ENCODE results near the gene CIB1. TPM values are rescaled to one million over a fixed set of nuclear protein-coding genes. Genes with fewer than 3 reads are reported as not detected.

CIB1 gene
- total and polyA plus RNA-seq, 10 of the 15 experiments (the other 5 are each of a cell fraction or from before 2014, with no cell fraction given) = 10.8 to 155 (median 81.9) TPM

DNA sequence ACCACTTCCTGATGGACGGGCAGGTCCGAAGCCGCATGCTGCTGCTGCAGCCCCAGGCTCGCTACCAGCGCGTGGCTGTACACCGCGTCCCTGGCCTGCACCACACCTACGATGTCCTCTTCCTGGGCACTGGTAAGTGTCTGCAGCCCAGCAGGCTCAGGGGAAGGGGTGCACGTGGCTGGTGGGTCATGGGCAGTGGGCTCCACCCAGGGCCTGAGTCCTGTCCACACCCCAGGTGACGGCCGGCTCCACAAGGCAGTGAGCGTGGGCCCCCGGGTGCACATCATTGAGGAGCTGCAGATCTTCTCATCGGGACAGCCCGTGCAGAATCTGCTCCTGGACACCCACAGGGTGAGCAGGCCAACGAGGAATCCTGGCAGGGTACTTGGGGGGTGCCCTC lies 8.7 kb downstream of the CIB1 start:
- ChIA-PET RAD21 (ENCODE audit: unreplicated experiment) (no interaction called here), SMC1A (ENCODE audit: uncharacterized antibody, unreplicated experiment) (no interaction called here), POLR2A (no interaction called here), CTCF (interaction anchor here (0.9 to 1.0 kb wide), 2 partner anchors 62 to 63 kb away, joined by 3 to 7 read pairs; no protein-coding TSS in a partner anchor)
- H3K27me3 ChIP-seq (replicated peaks in 1 of 2; ENCODE audit: control insufficient read depth in 2 of 2, insufficient read depth in 2 of 2, low read length in 1 of 2) = no peaks in the 10 kb centered on the region
- no peaks in the 10 kb centered on the region for H3K9me3 ChIP-seq (replicated peaks; ENCODE audit: control insufficient read depth, insufficient read depth, low read length)
- intact Hi-C loops (cut with micrococcal nuclease; ENCODE audit: unreplicated experiment) = no loop called here
- H3K9ac ChIP-seq (ENCODE audit: control insufficient read depth, insufficient read depth, low read length) = no peak overlapping the region
- H3K4me1 ChIP-seq (ENCODE audit: control insufficient read depth, insufficient read depth, low read length) = 0 out of 2 replicates have a peak, but pooled peaks cover under 1% of the 10 kb centered on the region
- no peak for FAIRE-seq
- H3K36me3 ChIP-seq (ENCODE audit: control insufficient read depth in 2 of 2, insufficient read depth in 2 of 2, low read length in 1 of 2) = peaks cover 17 to 22% of the 10 kb centered on the region in 2 experiments; a peak in 3 of 4 replicates
- in situ Hi-C loops (cut with MboI) = no loop called here
- no peak overlapping the region for H2AFZ ChIP-seq (ENCODE audit: control insufficient read depth, low read depth, low read length)
- no peak for ATAC-seq
- no peak overlapping the region for H3K4me2 ChIP-seq (ENCODE audit: control insufficient read depth, insufficient read depth)
- no peaks in the 10 kb centered on the region for H4K20me1 ChIP-seq (ENCODE audit: control insufficient read depth, insufficient read depth)
- H3K4me3 ChIP-seq = no peak overlapping the region
- no peak overlapping the region for H3K27ac ChIP-seq (ENCODE audit: control insufficient read depth, insufficient read depth)
- no peaks in the 10 kb centered on the region for H3K79me2 ChIP-seq (ENCODE audit: control insufficient read depth, insufficient read depth, low read length)
- 93% methylated on average over 17 of the region's 17 CpGs for WGBS (ENCODE audit: insufficient coverage, insufficient replicate concordance, low lambda C conversion rate, missing lambda C conversion rate)
- DNase-seq (ENCODE audit: low read depth, low spot score) = no peak
- no TSS peak for BruUV-seq (replicated peaks)
- TF ChIP-seq SMARCA5 (IDR thresholded peaks at IDR 0.05) (no peak), ZSCAN29 (IDR thresholded peaks at IDR 0.05) (no peak), TCF3 (IDR thresholded peaks at IDR 0.05; ENCODE audit: borderline replicate concordance, insufficient read depth, low read depth, low read length) (no peak), NFIC (IDR thresholded peaks at IDR 0.05; ENCODE audit: low read depth, low read length) (no peak), NFYA (IDR thresholded peaks at IDR 0.05; ENCODE audit: borderline replicate concordance, low read depth, low read length) (no peak), ASH2L (IDR thresholded peaks at IDR 0.05; ENCODE audit: borderline replicate concordance, low read depth) (no peak), BCL11A (IDR thresholded peaks at IDR 0.05; ENCODE audit: low read depth, low read length) (no peak), CHD2 (IDR thresholded peaks at IDR 0.05; ENCODE audit: borderline replicate concordance, low read depth, low read length) (no peak), SPI1 (IDR thresholded peaks at IDR 0.05; ENCODE audit: borderline replicate concordance, insufficient read depth, low read depth, low read length) (no peak), NFYB (IDR thresholded peaks at IDR 0.05; ENCODE audit: insufficient read depth, low read depth, low read length) (no peak), SREBF1 (IDR thresholded peaks at IDR 0.05; ENCODE audit: low read length) (no peak)
- TF ChIP-seq, protein P1, sequence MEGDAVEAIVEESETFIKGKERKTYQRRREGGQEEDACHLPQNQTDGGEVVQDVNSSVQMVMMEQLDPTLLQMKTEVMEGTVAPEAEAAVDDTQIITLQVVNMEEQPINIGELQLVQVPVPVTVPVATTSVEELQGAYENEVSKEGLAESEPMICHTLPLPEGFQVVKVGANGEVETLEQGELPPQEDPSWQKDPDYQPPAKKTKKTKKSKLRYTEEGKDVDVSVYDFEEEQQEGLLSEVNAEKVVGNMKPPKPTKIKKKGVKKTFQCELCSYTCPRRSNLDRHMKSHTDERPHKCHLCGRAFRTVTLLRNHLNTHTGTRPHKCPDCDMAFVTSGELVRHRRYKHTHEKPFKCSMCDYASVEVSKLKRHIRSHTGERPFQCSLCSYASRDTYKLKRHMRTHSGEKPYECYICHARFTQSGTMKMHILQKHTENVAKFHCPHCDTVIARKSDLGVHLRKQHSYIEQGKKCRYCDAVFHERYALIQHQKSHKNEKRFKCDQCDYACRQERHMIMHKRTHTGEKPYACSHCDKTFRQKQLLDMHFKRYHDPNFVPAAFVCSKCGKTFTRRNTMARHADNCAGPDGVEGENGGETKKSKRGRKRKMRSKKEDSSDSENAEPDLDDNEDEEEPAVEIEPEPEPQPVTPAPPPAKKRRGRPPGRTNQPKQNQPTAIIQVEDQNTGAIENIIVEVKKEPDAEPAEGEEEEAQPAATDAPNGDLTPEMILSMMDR (IDR thresholded peaks at IDR 0.05 in 2 of 3, conservative IDR thresholded peaks at IDR 0.05 in 1 of 3; ENCODE audit: control insufficient read depth in 2 of 3, extremely low read depth in 1 of 3, insufficient read depth in 1 of 3, low read depth in 3 of 3, low read length in 3 of 3) = no peak
- TF ChIP-seq, protein P2, sequence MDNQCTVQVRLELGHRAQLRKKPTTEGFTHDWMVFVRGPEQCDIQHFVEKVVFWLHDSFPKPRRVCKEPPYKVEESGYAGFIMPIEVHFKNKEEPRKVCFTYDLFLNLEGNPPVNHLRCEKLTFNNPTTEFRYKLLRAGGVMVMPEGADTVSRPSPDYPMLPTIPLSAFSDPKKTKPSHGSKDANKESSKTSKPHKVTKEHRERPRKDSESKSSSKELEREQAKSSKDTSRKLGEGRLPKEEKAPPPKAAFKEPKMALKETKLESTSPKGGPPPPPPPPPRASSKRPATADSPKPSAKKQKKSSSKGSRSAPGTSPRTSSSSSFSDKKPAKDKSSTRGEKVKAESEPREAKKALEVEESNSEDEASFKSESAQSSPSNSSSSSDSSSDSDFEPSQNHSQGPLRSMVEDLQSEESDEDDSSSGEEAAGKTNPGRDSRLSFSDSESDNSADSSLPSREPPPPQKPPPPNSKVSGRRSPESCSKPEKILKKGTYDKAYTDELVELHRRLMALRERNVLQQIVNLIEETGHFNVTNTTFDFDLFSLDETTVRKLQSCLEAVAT (IDR thresholded peaks at IDR 0.05) = no peak
- TF ChIP-seq, protein P3, sequence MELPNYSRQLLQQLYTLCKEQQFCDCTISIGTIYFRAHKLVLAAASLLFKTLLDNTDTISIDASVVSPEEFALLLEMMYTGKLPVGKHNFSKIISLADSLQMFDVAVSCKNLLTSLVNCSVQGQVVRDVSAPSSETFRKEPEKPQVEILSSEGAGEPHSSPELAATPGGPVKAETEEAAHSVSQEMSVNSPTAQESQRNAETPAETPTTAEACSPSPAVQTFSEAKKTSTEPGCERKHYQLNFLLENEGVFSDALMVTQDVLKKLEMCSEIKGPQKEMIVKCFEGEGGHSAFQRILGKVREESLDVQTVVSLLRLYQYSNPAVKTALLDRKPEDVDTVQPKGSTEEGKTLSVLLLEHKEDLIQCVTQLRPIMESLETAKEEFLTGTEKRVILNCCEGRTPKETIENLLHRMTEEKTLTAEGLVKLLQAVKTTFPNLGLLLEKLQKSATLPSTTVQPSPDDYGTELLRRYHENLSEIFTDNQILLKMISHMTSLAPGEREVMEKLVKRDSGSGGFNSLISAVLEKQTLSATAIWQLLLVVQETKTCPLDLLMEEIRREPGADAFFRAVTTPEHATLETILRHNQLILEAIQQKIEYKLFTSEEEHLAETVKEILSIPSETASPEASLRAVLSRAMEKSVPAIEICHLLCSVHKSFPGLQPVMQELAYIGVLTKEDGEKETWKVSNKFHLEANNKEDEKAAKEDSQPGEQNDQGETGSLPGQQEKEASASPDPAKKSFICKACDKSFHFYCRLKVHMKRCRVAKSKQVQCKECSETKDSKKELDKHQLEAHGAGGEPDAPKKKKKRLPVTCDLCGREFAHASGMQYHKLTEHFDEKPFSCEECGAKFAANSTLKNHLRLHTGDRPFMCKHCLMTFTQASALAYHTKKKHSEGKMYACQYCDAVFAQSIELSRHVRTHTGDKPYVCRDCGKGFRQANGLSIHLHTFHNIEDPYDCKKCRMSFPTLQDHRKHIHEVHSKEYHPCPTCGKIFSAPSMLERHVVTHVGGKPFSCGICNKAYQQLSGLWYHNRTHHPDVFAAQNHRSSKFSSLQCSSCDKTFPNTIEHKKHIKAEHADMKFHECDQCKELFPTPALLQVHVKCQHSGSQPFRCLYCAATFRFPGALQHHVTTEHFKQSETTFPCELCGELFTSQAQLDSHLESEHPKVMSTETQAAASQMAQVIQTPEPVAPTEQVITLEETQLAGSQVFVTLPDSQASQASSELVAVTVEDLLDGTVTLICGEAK (IDR thresholded peaks at IDR 0.05; ENCODE audit: borderline replicate concordance) = no peak
- TF ChIP-seq, protein P4, sequence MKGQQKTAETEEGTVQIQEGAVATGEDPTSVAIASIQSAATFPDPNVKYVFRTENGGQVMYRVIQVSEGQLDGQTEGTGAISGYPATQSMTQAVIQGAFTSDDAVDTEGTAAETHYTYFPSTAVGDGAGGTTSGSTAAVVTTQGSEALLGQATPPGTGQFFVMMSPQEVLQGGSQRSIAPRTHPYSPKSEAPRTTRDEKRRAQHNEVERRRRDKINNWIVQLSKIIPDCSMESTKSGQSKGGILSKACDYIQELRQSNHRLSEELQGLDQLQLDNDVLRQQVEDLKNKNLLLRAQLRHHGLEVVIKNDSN (IDR thresholded peaks at IDR 0.05; ENCODE audit: borderline replicate concordance, extremely low read length, insufficient read depth, low read depth, low read length) = no peak
